Heart left ventricle (tissue), 13 donors: ENCODE measurements around the gene TECR.

ENCODE experiments used
- CTCF ChIP-seq, 12 donors: fragments of 200-600 bp; sonication (generic) in 4 of 12; IDR thresholded peaks; one replicate each; pipeline versions ENCODE4 v1.5.0 to v1.8.0; 2018 to 2022; ENCODE audit warnings: antibody characterized with exemption in 12 of 12, mild to moderate bottlenecking in 5 of 12
- POLR2A ChIP-seq, 2 donors: fragments of 450-650 bp; IDR thresholded peaks; one replicate each; pipeline ENCODE4 v1.6.1; 2017; ENCODE audit warnings: antibody characterized with exemption in 2 of 2, mild to moderate bottlenecking in 2 of 2, moderate library complexity in 2 of 2
- donor health status: ischemic (EF 13 %, LVEDD 7.1; RV severe dilation, severe dysfunction).
- donor health status: DM: no; HTN: yes; CAD: no.
- donor health status: DM: no; HTN: no; CAD: no.
- donor health status: ischemic (EF 25% LVEDD 6.9; RV normal size, moderate dysfunction).
- donor health status: ischemic (EF 25% LVEDD 5.7; RV mildly dilated, moderate dysfunction).
- donor health status: ischemic (EF 35%, LVEDD 5.7; RV mildly dilated, moderate dysfunction).
- donor health status: nonischemic (EF 11% LVEDD 7.7; RV severe dilation, severe dysfunction).
- donor health status: DM: yes; HTN: yes; CAD: no.
- donor health status: PGD.
- donor health status: ischemic (EF 29% LVEDD 5.4; RV normal size, mild dysfunction).
- donor health status: nonischemic (EF 23%, LVEDD 6.1; RV moderate dilation, normal function).

GRCh38 chr19:14566712-14567077 is 37.3 kb downstream of the TECR start:
- TF ChIP-seq CTCF (IDR thresholded peaks at IDR 0.05): no peak
- no peak for TF ChIP-seq POLR2A (IDR thresholded peaks at IDR 0.05)
